ENCODE results near the gene EVI5. TPM values are rescaled to one million over a fixed set of nuclear protein-coding genes. Genes with fewer than 3 reads are reported as not detected.
A peak's percentile ranks its signal among the peaks of the same experiment; 100 is the strongest.

EVI5 gene
- total RNA-seq, 1 experiment from 2014 or later: 31.2 TPM

- no TSS peak for BruUV-seq (replicated peaks)
- ChIA-PET POLR2A (no interaction called here), CTCF (no interaction called here)
- H3K36me3 ChIP-seq (ENCODE audit: control insufficient read depth, insufficient read depth, low read length): no peaks in the 10 kb centered on the region
- no peaks in the 10 kb centered on the region for H3K27me3 Mint-ChIP-seq (ENCODE audit: insufficient read depth, unreplicated experiment)
- H3K4me3 ChIP-seq (ENCODE audit: low read depth, low read length): no peak overlapping the region
- H3K27me3 ChIP-seq (replicated peaks; ENCODE audit: control insufficient read depth, insufficient read depth, low read length): no peaks in the 10 kb centered on the region
- H3K4me1 Mint-ChIP-seq (ENCODE audit: low read depth, unreplicated experiment): peaks cover 7% of the 10 kb centered on the region
- H3K9me3 Mint-ChIP-seq (ENCODE audit: unreplicated experiment): no peaks in the 10 kb centered on the region
- H3K9me3 ChIP-seq: no peaks in the 10 kb centered on the region
- intact Hi-C loops (cut with micrococcal nuclease; ENCODE audit: unreplicated experiment): no loop called here
- TF ChIP-seq CTCF (IDR thresholded peaks at IDR 0.05; ENCODE audit: insufficient read depth in 1 of 2, low read depth in 1 of 2, low read length in 1 of 2, severe bottlenecking in 1 of 2, unreplicated experiment in 1 of 2): no peak
- H3K4me3 Mint-ChIP-seq (ENCODE audit: unreplicated experiment): no peak overlapping the region
- no peak for DNase-seq
- peaks cover 3% of the 10 kb centered on the region for H3K36me3 Mint-ChIP-seq (ENCODE audit: insufficient read depth, unreplicated experiment)
- no peak overlapping the region for H3K27ac Mint-ChIP-seq (ENCODE audit: unreplicated experiment)
- H3K4me1 ChIP-seq: no peaks in the 10 kb centered on the region
Measured at GRCh38 chr1:92739669-92740524, 45.0 kb downstream of the EVI5 start.

- Mint-ChIP-seq H3K27ac (ENCODE audit: unreplicated experiment) (no peak overlapping the region), H3K9me3 (ENCODE audit: unreplicated experiment) (no peaks in the 10 kb centered on the region), H3K4me1 (ENCODE audit: low read depth, unreplicated experiment) (peaks cover 7% of the 10 kb centered on the region), H3K27me3 (ENCODE audit: insufficient read depth, unreplicated experiment) (no peaks in the 10 kb centered on the region), H3K36me3 (ENCODE audit: insufficient read depth, unreplicated experiment) (peaks cover 16% of the 10 kb centered on the region), H3K4me3 (ENCODE audit: unreplicated experiment) (no peak overlapping the region)
- DNase-seq: peak in 1 of 2 experiments; percentile 13
- TF ChIP-seq CTCF (IDR thresholded peaks at IDR 0.05; ENCODE audit: insufficient read depth in 1 of 2, low read depth in 1 of 2, low read length in 1 of 2, severe bottlenecking in 1 of 2, unreplicated experiment in 1 of 2): peak in 1 of 2 experiments; percentile 17
- POLR2A ChIA-PET: interaction anchor here (1.0 kb wide), 1 partner anchor 250 kb away, joined by 3 read pairs; the partner anchor contains the start of gene GFI1
- no peaks in the 10 kb centered on the region for H3K4me1 ChIP-seq
- H3K4me3 ChIP-seq (ENCODE audit: low read depth, low read length): no peak overlapping the region
- H3K36me3 ChIP-seq (ENCODE audit: control insufficient read depth, insufficient read depth, low read length): no peaks in the 10 kb centered on the region
- CTCF ChIA-PET: no interaction called here
- no TSS peak for BruUV-seq (replicated peaks)
- H3K27me3 ChIP-seq (replicated peaks; ENCODE audit: control insufficient read depth, insufficient read depth, low read length): no peaks in the 10 kb centered on the region
- no peaks in the 10 kb centered on the region for H3K9me3 ChIP-seq
- intact Hi-C loops (cut with micrococcal nuclease; ENCODE audit: unreplicated experiment): no loop called here
Measured at GRCh38 chr1:92736395-92736794, 48.5 kb downstream of the EVI5 start.

- H3K27me3 Mint-ChIP-seq (ENCODE audit: insufficient read depth, unreplicated experiment): no peaks in the 10 kb centered on the region
- no peak for DNase-seq
- no TSS peak for BruUV-seq (replicated peaks)
- POLR2A ChIA-PET: no interaction called here
- no peaks in the 10 kb centered on the region for H3K9me3 ChIP-seq
- peaks cover 23% of the 10 kb centered on the region for H3K36me3 Mint-ChIP-seq (ENCODE audit: insufficient read depth, unreplicated experiment)
- CTCF ChIA-PET: no interaction called here
- H3K27me3 ChIP-seq (replicated peaks; ENCODE audit: control insufficient read depth, insufficient read depth, low read length): no peaks in the 10 kb centered on the region
- H3K9me3 Mint-ChIP-seq (ENCODE audit: unreplicated experiment): no peaks in the 10 kb centered on the region
- no peak overlapping the region for H3K4me3 ChIP-seq (ENCODE audit: low read depth, low read length)
- no peaks in the 10 kb centered on the region for H3K4me1 Mint-ChIP-seq (ENCODE audit: low read depth, unreplicated experiment)
- TF ChIP-seq CTCF (IDR thresholded peaks at IDR 0.05; ENCODE audit: insufficient read depth in 1 of 2, low read depth in 1 of 2, low read length in 1 of 2, severe bottlenecking in 1 of 2, unreplicated experiment in 1 of 2): no peak
- no peak overlapping the region for H3K4me3 Mint-ChIP-seq (ENCODE audit: unreplicated experiment)
- H3K27ac Mint-ChIP-seq (ENCODE audit: unreplicated experiment): no peak overlapping the region
- intact Hi-C loops (cut with micrococcal nuclease; ENCODE audit: unreplicated experiment): no loop called here
- no peaks in the 10 kb centered on the region for H3K36me3 ChIP-seq (ENCODE audit: control insufficient read depth, insufficient read depth, low read length)
- no peaks in the 10 kb centered on the region for H3K4me1 ChIP-seq
Measured at GRCh38 chr1:92730476-92730875, 54.4 kb downstream of the EVI5 start.

Data from Caco-2 (cell line).